ENCODE data around the gene ENTPD2.

ENTPD2 gene

DNA sequence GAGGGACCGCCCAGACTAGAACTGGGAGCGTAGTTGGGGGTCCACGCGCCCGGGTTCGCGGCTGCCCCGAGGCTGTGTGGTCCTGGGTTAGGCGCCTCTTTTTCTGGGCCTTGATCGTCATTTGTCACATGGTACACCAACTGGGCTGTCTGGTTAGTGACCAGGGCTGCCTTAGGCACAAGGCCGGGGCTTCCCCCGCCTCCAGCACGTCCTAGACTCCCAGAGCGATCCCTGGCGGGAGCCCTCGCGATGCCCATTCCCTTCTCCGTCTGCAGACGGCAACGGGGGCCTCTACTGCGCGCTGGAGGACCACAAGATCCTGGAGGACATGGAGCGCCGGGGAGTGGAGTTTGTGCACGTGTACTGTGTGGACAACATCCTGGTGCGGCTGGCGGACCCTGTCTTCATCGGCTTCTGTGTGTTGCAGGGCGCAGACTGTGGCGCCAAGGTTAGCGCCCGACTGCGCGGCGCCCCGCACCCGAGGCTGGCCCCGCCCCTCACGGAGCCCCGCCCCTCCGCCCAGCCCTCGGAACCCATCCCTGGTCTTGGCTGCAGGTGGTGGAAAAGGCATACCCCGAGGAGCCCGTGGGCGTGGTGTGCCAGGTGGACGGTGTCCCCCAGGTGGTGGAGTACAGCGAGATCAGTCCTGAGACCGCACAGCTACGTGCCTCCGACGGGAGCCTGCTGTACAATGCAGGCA, 25.0 kb upstream of the ENTPD2 start:
- DNase-seq, result no peak

DNA sequence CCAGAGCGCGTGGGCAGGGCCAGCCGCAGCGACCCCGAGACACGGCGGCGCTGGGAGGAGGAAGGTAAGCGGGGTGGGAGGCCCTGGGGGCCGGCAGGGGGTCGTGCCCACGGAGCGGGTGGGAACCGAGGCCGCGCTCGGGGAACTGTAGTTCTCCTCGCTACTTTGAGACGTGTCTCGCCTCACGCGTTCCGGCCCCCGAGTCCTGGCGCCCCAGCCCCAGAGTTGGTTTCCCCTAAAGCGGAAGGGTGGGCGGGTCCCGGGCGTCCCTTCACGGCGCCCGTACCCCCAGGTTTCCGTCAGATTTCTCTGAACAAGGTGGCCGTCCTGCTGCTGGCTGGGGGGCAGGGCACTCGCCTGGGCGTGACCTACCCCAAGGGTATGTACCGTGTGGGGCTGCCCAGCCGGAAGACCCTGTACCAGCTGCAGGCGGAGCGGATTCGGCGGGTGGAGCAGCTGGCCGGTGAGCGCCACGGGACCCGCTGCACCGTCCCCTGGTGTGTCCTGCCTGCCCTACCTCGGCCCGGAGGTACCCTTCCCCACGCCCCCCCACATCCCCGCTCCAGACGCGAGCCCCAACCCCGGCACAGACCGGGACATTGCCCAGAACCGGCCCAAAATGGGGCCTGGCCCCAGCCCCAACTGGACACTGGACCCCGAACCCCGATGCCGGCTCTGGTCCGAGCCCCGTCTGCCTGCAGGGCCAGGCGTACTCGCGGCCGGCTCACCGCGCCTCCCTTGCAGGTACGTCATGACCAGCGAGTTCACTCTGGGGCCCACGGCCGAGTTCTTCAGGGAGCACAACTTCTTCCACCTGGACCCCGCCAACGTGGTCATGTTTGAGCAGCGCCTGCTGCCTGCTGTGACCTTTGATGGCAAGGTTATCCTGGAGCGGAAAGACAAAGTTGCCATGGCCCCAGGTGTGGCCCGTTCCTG, 24.2 kb upstream of the ENTPD2 start:
- peak in 1 of 5 donors; percentile 60 for DNase-seq

DNA sequence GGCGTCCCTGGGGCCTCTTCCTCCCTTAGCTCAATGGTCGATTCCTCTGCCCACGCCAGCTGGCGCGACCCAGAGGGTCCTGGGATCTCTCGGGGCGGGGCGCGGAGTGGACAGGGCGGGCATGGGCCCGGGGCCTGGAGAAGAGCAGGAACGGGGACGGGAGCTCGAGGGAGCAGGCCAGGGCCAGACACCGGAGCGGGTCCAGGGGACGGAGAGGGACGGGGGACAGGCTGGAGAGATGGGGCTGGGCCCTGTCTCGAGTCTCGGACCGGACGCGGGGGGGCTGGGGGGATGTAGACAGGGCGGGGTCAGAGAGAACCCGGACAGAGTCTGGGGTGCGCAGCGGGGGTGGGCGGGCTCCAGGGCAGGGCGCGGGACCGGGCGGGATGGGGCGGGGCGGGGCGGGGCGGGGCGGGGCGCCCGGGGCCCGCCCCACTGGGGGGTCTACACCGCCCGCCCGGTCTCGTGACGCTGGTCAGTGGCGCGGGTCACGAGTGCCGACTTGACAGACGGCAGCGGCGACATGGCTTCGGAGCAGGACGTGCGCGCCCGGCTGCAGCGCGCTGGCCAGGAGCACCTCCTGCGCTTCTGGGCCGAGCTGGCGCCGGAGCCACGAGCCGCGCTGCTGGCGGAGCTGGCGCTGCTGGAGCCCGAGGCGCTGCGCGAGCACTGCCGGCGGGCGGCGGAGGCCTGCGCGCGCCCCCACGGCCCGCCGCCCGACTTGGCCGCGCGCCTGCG, 23.3 kb upstream of the ENTPD2 start, which contains the start of gene UAP1L1:
Gene UAP1L1 (plus strand): TSS at position 508 of the 738 bp plus-strand sequence. CDS start 16 bp downstream, at position 524.
- DNase-seq, result peak in 4 of 5 donors; percentile 48 to 68 (median 54)

DNA sequence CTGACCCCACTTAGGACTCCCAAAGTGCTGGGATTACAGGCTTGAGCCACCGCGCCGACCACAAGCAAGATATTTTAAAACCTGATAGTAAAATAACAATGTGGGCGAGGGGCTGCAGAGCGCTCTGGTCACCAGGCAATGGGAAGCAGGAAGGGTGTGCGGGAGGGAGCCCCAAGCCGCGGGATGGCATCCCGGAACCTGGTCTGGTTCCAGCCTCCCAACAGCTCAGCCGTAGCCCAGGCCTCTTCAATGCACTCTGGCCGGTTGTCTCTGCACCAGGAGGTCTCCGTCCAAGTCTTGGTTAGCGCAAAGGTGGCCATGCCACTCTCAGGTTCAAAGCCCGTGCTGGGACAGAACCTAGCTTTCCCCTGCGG, 22.8 kb upstream of the ENTPD2 start:
- DNase-seq, result no peak

DNA sequence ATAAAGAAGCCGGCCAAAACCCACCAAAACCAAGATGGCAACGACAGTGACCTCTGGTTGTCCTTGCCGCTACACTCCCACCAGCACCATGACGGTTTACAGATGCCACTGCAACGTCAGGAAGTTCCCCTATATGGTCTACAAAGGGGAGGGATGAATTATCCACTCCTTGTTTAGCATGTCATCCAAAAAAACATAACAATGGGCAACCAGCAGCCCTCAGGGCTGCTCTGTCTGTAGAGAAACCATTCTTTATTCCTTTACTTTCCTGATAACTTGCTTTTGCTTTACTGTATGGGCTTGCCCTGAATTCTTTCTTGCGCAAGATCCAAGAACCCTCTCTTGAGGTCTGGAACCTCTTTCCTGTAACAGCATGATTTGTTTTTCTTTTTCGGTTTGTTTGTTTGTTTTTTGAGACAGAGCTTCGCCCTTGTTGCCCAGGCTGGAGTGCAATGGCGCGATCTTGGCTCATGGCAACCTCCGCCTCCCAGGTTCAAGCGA, 21.5 kb upstream of the ENTPD2 start:
- DNase-seq, result no peak

DNA sequence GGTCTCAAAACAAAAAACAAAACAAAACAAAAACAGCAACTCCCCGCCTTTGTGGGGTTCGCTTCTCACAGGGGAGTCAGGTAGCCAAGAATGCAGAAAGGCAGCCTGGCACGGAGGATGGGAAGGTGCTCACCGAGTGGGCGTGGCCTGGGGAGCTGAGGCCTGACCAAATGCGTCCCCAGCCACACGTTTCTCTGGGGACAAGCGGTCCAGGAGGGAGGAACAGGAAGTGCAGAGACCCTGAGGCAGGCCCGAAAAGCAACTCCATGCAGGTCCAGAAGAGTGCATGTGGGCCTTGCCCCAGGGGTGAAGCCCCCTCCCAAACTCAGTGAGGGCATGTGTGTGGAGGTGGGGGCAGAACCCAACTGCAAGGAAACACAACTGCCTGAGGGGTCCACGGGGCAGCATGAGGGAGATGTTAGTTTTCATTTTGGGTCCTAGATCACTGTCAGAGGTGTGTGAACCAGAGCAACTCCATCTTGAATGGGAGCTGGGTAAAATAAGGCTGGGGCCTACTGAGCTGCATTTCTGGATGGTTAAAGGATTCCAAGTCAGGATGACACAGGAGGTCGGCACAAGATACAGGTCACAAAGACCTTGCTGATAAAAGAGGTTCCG, 20.9 kb upstream of the ENTPD2 start:
- DNase-seq, result no peak

DNA sequence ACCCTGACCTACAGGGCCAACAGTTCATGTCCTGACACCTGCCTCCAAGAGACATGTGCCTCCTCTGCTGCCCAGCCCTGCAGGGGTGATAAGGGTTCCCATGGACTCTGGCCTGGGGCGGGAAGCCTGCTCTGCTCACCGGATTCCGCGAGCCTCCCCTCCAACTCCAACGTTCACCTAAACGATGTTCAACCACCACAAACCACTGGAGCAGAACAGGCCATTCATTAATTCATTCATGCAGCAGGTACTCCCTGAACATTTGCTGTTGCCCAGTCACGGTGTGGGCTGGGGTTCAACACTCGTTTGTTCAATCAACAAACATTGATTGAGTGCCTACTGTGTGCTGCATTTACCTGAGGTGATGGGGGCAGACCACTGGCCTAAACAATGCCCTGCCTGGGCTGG, 20.1 kb upstream of the ENTPD2 start:
- DNase-seq, result no peak

DNA sequence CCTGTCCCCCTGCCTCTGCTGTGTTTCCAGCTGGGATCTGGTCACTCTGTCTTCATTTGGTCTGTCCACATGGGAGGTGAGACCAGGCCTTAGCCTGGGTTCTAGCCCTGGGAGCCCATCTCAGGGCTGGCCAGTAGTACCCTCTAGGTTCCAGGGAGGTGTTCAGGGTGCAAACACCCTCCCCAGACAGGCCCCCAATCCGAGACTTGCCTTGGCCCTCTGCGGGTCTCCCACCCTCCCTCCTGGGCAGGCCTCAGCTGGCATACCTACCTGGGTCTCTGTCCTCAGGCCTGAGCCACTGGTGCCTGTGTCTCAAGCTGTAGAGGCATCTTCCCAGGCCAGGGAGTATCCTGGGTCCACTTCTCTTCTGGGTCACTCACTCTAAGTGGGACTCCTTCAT, 17.4 kb upstream of the ENTPD2 start:
- DNase-seq, result no peak

DNA sequence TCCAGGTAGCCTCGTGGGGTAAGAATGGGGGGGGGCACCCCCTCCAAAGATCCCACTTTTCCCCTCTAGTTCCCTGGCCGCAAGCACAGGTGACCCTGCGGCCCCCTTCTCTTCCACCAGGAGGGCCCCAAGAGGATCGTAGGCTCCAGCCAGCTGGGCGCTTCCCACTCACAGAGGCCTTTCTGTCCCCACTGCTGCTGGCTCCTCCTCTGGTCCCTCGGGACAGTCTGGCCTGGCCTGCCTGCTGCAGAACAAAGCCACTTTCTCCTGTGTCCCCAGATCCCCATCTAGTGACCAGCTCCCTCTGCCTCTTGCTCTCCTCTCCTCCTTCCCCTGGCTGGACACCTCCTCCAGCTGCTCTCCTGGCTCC, 17.0 kb upstream of the ENTPD2 start:
- DNase-seq, result no peak

DNA sequence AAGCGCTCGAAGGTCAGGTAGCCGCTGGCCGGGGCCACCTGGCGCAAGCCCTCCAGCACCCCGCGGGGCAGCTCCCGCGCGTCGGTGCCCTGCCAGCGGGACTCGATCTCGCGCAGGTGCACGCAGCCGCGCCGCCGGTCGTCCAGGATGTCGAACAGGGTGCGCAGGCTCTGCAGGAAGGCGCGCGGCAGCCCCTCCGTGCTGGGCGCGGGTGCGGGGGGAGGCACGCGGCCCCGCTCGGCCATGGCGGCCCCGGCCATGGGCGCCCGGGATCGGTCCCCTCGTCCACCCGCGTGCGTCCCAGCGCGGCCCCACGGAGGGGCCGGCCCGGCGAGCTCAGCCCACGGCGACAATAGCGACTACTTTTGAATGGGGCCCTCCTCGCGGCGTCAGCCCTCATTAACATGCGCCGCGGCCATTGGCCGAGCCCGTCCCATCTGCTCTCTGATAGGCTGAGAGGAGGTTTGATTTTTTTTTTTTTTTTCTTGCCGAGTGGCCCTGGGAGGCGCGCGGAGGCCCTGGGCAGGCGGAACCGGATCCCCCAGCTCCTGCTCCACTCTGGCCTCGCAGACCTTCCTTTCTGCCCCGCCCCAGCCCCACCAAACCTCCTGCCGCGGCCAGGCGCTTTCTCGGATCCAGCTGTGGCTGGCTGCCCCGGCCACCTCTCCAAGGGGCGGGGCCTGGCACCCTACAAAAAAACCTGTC, 16.5 kb upstream of the ENTPD2 start, which contains the start of gene SAPCD2:
Gene SAPCD2 (minus strand): TSS at position 357 of the 705 bp plus-strand sequence. CDS start 97 bp downstream, at position 260.
- peak; percentile 72 to 92 (median 81) for DNase-seq

DNA sequence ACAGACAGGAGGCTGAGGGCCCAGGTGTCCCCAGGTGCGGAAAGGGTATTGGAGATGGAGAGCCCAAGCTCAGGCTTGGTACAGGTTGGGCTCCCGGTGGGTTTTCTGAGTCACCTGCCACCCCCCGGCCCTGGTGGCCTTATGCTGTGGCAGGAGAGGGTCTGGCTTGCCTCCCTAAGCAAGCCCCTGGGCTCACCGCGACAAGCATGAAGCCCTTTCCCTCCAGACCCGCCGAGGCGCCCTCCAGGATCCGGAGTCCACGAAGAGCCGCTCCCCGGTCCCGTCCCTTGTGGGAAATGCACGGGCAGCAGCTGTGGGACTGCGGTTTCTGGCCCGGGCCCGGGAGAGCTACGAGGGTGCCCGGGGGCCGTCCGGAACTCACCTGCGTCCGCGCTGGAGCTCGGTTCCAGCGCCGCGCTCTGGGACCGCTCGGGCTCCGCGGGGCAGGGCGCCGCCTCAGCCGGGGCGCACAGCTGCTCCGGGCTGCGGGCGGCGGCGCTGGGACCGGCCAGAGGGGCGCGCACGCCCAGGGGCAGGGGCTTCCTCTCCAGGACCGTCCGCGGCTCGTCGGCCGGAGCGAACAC, 15.7 kb upstream of the ENTPD2 start:
- DNase-seq, result no peak

DNA sequence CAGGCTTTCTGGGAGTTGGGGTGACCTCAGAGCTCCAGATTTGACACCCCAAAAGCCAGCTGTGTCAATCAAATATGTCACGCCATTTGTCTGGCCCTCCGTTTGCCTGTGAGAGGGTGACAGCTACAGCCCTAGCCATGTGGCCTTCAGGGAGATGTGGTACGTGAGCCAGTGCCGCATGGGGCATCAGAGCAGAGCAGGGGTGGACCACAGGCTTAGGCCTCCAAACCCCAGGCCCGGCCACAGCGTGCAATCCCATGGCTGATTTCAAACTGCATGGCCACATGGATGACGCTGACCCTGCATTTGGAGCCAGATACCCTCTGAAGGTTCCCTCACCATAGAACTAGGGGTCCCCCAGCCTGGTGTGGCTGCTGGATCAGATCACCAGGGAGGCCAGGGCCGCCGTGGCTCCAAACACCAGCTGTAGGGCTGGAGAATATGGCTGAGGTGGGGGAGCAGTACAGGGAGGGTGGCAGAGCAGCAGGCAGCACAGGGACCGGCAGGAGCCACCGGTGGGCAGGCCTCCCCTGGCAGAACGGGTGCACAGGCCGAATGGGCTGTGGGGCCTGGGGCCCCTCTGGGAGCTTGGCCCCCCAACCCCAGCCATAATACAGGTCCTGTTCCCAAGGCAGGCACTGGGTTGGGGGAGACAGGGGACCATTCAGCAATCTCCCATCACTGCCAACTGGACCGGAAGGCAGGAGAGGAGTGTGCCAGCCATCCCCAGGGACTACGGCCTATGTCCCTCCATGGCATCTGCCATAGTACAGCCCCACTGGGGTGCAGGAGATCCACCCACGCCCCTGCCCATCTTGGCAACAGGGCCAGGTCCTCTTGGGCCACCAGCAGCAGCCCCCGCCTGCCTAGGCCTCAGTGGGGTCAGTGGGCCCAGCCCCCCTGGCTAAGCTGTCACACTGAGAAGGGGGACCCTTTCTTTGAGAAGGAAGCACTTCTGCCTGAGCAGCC, 15.0 kb upstream of the ENTPD2 start:
- no peak for DNase-seq

DNA sequence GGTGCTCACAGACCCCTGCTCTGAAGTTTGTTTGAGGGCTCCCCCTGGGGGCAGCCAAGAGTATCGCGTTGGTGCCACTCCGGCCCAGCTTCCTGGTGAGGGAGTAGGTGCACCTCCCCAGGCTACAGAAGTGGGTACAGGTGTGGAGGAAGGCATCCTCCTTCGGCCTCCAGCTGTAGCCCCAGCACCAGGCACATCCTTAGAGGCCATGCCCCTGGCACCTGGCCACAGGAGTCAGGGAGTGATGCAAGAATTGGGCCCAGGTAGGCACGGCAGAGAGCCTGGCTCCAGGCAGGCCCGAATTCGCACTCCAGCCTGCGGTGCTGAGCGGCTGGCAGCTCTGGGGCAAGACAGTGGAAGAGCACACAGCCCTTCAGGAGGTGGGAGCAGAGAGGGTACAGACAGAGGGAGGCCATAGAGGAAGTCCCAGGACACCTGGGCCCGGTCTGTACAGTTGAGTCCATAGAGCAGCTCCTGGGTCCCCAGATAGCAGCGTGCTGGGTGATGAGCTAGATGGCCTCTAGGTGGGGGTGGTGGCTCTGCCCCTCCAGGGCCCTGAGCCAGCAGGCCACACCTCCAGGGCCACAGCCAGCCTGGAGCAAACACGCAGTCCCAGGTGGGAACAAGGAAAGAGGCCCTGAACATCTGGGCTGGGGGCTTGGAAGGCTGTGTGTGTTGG, 14.1 kb upstream of the ENTPD2 start:
- peak; percentile 66 to 87 (median 78) for DNase-seq

DNA sequence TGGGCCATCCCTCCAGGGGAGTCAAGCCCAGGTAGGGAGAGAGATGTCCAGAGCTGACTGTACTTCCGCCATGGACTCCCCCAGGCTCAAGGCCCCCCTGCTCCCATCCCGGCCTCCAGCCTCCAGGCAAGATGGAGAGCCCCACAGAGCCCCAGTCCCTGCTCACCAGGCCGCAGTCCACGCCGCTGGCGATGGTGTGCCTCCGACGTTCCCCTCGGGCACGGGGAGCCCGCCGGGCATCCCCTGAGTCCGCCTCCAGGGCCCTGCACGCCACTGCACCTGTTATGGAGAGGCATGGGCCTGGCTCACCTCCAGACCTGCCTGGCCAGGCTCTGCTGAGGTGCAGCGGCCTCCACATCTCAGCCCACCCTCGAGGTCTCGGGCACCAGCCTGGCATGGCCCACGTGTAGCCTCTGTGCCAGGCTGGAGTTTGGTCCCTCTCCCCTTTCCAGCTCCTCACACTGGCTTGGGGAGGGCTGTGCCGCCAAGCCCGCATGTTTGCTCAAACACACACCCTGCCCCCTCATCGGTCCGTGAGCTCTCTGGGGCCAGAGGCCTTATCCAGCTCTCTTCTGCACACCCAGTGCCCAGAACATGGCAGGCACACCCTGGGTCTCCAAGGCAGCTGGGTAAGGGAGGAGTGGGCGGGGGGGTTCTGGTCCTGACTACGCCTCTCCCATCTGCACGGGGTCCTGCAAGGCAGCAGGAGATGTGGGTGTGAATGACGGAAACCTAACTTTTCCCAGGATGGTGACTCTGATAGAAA, 12.4 kb upstream of the ENTPD2 start:
- no peak for DNase-seq

DNA sequence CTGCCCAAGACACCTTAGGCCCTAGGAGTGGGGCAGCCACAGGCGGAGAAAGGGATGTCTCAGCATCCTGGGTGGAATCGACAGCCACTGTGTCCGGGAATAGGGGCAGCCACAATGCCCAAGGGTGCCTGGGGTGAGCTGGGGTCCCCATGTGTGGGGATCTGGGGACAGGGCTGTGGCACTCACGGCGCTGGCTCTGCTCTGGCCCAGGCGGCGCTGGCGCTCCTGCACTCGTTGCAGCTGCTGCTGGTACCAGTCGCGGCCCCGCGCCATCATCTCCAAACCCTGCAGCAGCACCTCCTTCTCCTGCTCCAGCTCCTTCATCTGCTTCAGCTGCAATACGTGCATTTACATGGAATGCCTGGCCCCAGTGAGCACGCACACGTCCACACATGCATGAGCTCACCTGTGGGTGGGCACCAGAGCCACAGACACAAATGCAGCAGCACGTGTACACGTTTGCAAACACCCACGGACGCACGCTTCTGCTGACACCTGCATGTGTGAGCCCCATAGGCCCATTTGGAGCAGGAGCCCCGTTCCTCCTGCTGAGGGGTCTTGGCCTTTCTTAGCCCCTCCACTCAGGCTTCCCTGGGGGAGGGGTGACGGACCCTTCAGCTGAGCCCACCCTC, 11.6 kb upstream of the ENTPD2 start:
- DNase-seq, result no peak

DNA sequence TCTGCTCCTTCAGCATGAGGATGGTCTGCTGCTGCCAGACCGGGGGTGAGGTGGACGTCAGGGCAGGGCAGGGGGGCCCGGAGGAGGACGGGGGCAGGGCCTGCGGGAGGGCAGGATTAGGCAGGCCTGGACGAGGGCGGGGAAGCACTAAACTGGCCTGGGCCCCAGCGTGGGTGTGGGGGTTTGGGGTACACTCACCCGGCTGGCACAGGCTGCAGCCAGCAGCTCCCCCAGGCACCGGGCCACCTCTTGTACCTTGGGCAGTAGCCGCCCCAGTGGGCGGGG, 11.0 kb upstream of the ENTPD2 start:
- no peak for DNase-seq

DNA sequence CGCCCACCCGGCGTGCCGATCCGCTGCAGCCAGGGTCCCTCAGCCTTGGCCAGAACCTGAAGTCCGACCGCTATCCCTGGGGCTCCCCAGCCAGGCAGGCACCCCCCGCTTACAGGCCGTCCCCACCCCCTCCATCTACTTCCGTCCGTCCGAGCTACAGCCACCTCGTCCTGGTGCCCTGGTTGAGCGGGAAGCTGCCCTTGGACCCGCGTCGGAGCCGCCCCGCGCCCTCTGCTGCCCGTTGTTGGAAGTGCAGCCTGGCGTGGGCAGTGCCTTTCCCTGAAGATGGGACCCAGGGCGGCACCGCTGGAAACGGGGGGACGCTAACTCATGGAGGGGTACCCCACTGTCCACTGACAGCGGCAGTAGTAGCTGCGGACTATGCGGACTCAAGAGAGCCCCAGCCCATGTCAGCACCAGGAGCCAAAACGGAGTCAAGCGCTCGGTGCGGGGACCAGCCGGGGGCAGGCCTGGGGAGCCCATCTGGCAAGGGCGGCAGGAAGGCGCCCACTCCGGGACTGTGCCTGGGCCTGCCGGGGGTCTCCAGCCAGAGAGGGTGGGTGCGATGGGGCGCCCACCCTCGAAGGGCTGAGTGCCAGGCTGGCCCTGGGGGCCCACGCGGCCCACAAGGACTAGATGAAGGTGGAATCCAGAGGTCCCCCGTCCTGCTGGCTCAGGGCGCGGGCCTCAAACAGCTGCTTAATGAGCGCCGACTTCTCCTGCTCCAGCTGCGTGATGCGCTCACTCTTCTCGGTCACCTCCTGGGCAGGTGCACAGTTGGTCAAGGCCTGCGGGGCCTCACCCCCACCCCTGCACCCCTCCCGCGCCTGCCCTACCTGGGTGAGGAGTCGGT, 10.4 kb upstream of the ENTPD2 start:
- peak in 2 of 5 donors; percentile 41 to 43 for DNase-seq

Measured in T-helper 1 cell (primary cell).